ENCODE results near the gene DHX58. TPM values are rescaled to one million over a fixed set of nuclear protein-coding genes. Genes with fewer than 3 reads are reported as not detected.

The DHX58 gene
- total and polyA plus RNA-seq, 10 donors, result 20.9 to 41.2 (median 25.8) TPM

- H3K9me3 ChIP-seq, result no peaks in the 10 kb centered on the region
- DNase-seq, result no peak
- H3K36me3 ChIP-seq, result peaks cover 0 to 72% (median 60%) of the 10 kb centered on the region in 6 donors
- 57 to 81% (median 70%) methylated on average over 7 to 8 of the region's 8 CpGs for WGBS, 5 donors
- no peaks in the 10 kb centered on the region for H3K27me3 ChIP-seq (replicated peaks in 1 of 7)
- no peak overlapping the region for H3K4me3 ChIP-seq
- peak; percentile 41 to 78 (median 72) for TF ChIP-seq POLR2AphosphoS5 (IDR thresholded peaks at IDR 0.05)
- no peak for TF ChIP-seq POLR2A (IDR thresholded peaks at IDR 0.05)
- peak in 2 of 11 experiments; percentile 10 to 24 for TF ChIP-seq CTCF (IDR thresholded peaks at IDR 0.05 in 8 of 11, conservative IDR thresholded peaks at IDR 0.05 in 3 of 11)
- intact Hi-C loops (cut with DNase I; ENCODE audit: low total_unique reads), result no loop called here
- H3K4me1 ChIP-seq, result peaks cover 37 to 67% (median 58%) of the 10 kb centered on the region in 6 donors
- peak overlapping the region; percentile 48 to 90 (median 81) for H3K27ac ChIP-seq
Observed at GRCh38 chr17:42129109-42129837, 16.8 kb upstream of the DHX58 start.

DNA sequence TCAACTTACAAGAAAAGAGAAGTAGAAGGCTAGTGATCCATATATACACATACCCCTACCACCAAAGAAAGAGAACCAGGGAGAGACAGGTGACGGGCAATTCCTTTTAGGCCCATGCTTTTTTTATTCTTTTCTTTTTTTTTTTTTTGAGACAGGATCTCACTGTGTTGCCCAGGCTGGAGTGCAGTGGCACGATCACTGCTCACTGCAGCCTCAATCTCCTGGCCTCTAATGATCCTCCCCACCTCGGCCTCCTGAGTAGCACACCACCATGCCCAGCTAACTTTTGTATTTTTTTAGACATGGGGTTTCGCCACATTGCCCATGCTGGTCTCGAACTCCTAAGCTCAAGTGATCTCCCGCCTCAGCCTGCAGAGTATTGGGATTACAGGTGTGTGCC is 14.9 kb upstream of the DHX58 start:
- WGBS, 5 donors, result 83 to 95% (median 89%) methylated on average over 6 of the region's 6 CpGs
- Histone ChIP-seq H3K27me3 (replicated peaks in 1 of 7) (no peaks in the 10 kb centered on the region), H3K27ac (peak overlapping the region in 3 of 8 donors; percentile 78 to 85 (median 84)), H3K4me3 (no peak overlapping the region), H3K36me3 (peaks cover 0 to 85% (median 61%) of the 10 kb centered on the region in 6 donors), H3K9me3 (no peaks in the 10 kb centered on the region), H3K4me1 (peaks cover 19 to 49% (median 39%) of the 10 kb centered on the region in 6 donors)
- intact Hi-C loops (cut with DNase I; ENCODE audit: low total_unique reads), result no loop called here
- no peak for TF ChIP-seq POLR2A (IDR thresholded peaks at IDR 0.05)
- no peak for TF ChIP-seq CTCF (IDR thresholded peaks at IDR 0.05 in 8 of 11, conservative IDR thresholded peaks at IDR 0.05 in 3 of 11)
- no peak for TF ChIP-seq POLR2AphosphoS5 (IDR thresholded peaks at IDR 0.05)
- DNase-seq, result no peak

DNA sequence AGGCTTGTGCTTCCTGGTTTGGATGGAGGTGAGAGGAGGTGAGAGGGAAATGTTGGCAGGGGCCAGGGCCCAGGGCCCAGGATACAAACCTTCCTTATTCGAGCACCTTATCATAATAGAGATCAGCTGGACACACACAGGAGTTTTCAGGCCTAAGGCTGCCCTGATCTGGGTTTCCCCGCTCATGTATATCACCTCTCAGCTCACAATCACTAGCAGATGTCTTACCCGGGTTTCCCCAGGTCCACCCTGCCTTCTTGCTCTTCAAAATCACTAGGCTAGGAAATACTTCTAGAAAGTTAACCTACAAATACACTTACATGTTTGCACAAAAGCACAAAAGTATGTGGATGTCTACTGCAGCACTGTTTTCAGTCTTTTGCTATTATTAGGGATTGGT is 14.3 kb upstream of the DHX58 start:
- TF ChIP-seq POLR2A (IDR thresholded peaks at IDR 0.05), result no peak
- no peak for TF ChIP-seq POLR2AphosphoS5 (IDR thresholded peaks at IDR 0.05)
- TF ChIP-seq CTCF (IDR thresholded peaks at IDR 0.05 in 8 of 11, conservative IDR thresholded peaks at IDR 0.05 in 3 of 11), result no peak
- H3K36me3 ChIP-seq, result peaks cover 0 to 88% (median 61%) of the 10 kb centered on the region in 6 donors
- no peaks in the 10 kb centered on the region for H3K9me3 ChIP-seq
- peaks cover 13 to 45% (median 38%) of the 10 kb centered on the region in 6 donors for H3K4me1 ChIP-seq
- intact Hi-C loops (cut with DNase I; ENCODE audit: low total_unique reads), result no loop called here
- WGBS, 5 donors, result 79 to 91% (median 85%) methylated on average over 3 of the region's 3 CpGs
- DNase-seq, result no peak
- H3K4me3 ChIP-seq, result no peak overlapping the region
- H3K27ac ChIP-seq, result peak overlapping the region in 2 of 8 donors; percentile 34 to 85
- H3K27me3 ChIP-seq (replicated peaks in 1 of 7), result no peaks in the 10 kb centered on the region

GRCh38 chr17:42125565-42125964 is 13.1 kb upstream of the DHX58 start:
- intact Hi-C loops (cut with DNase I; ENCODE audit: low total_unique reads), result no loop called here
- TF ChIP-seq POLR2A (IDR thresholded peaks at IDR 0.05) (no peak), POLR2AphosphoS5 (IDR thresholded peaks at IDR 0.05) (peak in 1 of 3 donors; percentile 37), CTCF (IDR thresholded peaks at IDR 0.05 in 8 of 11, conservative IDR thresholded peaks at IDR 0.05 in 3 of 11) (no peak)
- 86 to 93% (median 90%) methylated on average over 9 to 12 of the region's 12 CpGs for WGBS, 5 donors
- no peak overlapping the region for H3K4me3 ChIP-seq
- H3K27ac ChIP-seq, result no peak overlapping the region
- peaks cover 16 to 45% (median 38%) of the 10 kb centered on the region in 6 donors for H3K4me1 ChIP-seq
- H3K36me3 ChIP-seq, result peaks cover 0 to 79% (median 61%) of the 10 kb centered on the region in 6 donors
- H3K27me3 ChIP-seq (replicated peaks in 1 of 7), result no peaks in the 10 kb centered on the region
- no peak for DNase-seq
- no peaks in the 10 kb centered on the region for H3K9me3 ChIP-seq

Measured in spleen (tissue), 11 donors.